ENCODE data around the gene GABRG2.

Gene GABRG2

GRCh38 chr5:162196351-162196750 lies 128.8 kb downstream of the GABRG2 start:
- no peak for DNase-seq

DNA sequence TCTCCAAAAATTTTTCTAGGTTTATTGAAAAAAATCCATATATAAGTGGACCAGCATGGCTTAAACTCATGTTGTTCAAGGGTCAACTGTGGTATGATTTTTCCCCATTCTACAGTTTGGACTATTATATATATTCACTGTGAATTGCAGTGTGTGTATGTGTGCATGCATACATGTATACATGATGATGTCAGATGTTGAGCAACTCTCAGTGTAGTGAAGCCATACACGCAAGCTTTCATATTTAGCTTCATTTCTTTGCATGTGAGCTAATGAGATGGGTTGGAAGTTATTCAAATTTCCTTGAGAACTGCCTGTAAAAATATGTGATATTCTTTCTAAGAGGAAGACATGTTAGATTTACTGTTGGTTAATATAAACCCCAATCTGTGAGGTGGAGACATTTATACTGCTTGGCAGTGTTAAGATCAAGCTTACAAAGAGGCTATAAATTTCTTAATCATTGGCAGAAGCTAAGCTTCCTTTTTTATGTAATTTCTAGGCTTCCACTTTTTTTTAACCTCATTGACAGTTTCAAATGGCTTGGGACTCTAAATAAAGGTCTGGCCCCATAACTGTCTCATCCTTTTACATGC lies 134.8 kb downstream of the GABRG2 start:
- DNase-seq = no peak

Measured in NCI-H226 (cell line).